ENCODE data around the gene HECTD2. TPM values are rescaled to one million over a fixed set of nuclear protein-coding genes. Genes with fewer than 3 reads are reported as not detected.

HECTD2 gene
- polyA plus RNA-seq, 3 donors = 0.12 TPM; not detected in 2

DNA sequence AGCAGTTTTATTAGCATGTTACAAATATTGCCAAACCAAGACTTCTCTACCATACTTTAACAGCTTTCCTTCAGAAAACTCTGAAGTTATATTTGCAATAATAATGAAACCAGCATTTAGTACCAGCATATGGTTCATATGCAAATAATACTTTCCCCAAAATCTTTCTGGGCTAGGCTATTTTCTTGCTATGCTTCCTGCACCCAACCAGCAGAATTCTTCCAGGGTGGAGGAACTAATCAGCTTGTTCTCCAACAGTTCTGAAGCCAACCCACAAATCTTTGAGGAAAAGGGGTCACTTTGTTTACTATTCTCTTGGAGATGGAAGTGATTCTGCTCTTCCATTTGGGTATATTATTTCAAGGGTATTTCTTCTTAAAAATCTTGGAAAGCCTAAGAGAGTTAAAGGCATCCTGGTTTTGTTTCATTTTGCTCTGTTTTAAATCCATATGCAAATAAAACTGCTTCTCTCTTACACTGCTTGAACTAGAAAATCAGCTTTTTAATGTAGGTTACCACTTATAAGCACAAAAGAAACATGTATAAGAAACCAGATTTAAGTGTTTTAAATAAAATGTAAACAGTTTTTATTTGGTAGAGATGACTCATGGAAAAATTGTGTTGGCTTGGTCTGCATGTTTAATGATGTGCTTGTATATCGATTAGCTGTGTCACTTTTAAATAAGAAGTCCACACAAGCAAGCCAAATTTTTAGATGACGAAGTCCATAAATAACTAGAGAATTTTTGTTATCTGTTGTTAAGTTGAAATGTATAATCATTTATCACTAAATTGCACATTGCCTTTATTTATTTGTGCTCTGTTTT is 103.7 kb downstream of the HECTD2 start:
- Histone ChIP-seq H3K4me1 (ENCODE audit: control insufficient read depth in 1 of 2, insufficient read depth in 2 of 2, low read length in 2 of 2) (no peaks in the 10 kb centered on the region), H3K4me3 (replicated peaks in 1 of 3; ENCODE audit: low read depth in 2 of 3, low read length in 3 of 3) (no peak overlapping the region), H3K9ac (ENCODE audit: insufficient read depth, low read length, poor library complexity, severe bottlenecking) (no peak overlapping the region), H4K20me1 (ENCODE audit: insufficient read depth, low read length) (no peaks in the 10 kb centered on the region), H3K9me3 (replicated peaks in 1 of 2; ENCODE audit: control insufficient read depth in 1 of 2, insufficient read depth in 1 of 2, low read length in 2 of 2) (no peaks in the 10 kb centered on the region), H3K79me2 (ENCODE audit: insufficient read depth, low read length) (no peaks in the 10 kb centered on the region), H3K4me2 (replicated peaks; ENCODE audit: extremely low read depth, low read length, poor library complexity, severe bottlenecking) (no peak overlapping the region), H2AFZ (ENCODE audit: insufficient read depth, low read depth, low read length, poor library complexity, severe bottlenecking) (no peak overlapping the region), H3K36me3 (replicated peaks in 1 of 2; ENCODE audit: control insufficient read depth in 1 of 2, insufficient read depth in 2 of 2, low read length in 2 of 2) (no peaks in the 10 kb centered on the region), H3K27me3 (ENCODE audit: control insufficient read depth in 2 of 2, insufficient read depth in 2 of 2, low read length in 2 of 2) (no peaks in the 10 kb centered on the region), H3K27ac (ENCODE audit: low read depth in 1 of 2, low read length in 2 of 2) (no peak overlapping the region)
- intact Hi-C loops (cut with micrococcal nuclease) = no loop called here
- no peak for DNase-seq
- TF ChIP-seq, protein P1, sequence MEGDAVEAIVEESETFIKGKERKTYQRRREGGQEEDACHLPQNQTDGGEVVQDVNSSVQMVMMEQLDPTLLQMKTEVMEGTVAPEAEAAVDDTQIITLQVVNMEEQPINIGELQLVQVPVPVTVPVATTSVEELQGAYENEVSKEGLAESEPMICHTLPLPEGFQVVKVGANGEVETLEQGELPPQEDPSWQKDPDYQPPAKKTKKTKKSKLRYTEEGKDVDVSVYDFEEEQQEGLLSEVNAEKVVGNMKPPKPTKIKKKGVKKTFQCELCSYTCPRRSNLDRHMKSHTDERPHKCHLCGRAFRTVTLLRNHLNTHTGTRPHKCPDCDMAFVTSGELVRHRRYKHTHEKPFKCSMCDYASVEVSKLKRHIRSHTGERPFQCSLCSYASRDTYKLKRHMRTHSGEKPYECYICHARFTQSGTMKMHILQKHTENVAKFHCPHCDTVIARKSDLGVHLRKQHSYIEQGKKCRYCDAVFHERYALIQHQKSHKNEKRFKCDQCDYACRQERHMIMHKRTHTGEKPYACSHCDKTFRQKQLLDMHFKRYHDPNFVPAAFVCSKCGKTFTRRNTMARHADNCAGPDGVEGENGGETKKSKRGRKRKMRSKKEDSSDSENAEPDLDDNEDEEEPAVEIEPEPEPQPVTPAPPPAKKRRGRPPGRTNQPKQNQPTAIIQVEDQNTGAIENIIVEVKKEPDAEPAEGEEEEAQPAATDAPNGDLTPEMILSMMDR (IDR thresholded peaks at IDR 0.05) = no peak
- no peak overlapping the region for H3K27ac Mint-ChIP-seq
- H3K27me3 Mint-ChIP-seq (ENCODE audit: low read depth in 3 of 3) = peaks cover 0 to 3% (median 0%) of the 10 kb centered on the region in 3 donors
- no peaks in the 10 kb centered on the region for H3K36me3 Mint-ChIP-seq
- WGBS (ENCODE audit: insufficient coverage) = no CpG with 5 or more reads among the region's 2 CpGs
- peaks cover 0 to 6% (median 2%) of the 10 kb centered on the region in 7 donors for H3K9me3 Mint-ChIP-seq
- H3K4me1 Mint-ChIP-seq = no peaks in the 10 kb centered on the region
- H3K4me3 Mint-ChIP-seq = no peak overlapping the region

DNA sequence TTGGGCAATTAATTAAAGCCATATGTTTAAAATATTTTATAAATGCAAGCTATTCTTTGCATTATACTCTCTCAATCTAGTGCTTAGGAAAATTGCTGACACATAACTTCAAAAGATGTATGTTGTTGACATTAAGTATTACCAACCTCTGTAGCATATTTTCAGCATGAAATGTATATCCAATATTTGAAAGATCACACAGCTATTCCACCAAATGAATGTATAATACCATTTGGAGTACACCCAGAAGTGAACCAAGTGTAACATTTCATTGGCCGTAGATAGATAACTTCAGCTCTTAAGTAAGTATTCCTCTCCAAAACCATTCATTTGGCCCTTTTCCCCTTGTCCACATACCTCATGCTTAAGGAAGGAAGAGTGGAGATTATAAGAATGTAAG is 104.6 kb downstream of the HECTD2 start:
- Histone ChIP-seq H3K79me2 (ENCODE audit: insufficient read depth, low read length) (no peaks in the 10 kb centered on the region), H3K36me3 (replicated peaks in 1 of 2; ENCODE audit: control insufficient read depth in 1 of 2, insufficient read depth in 2 of 2, low read length in 2 of 2) (no peaks in the 10 kb centered on the region), H3K4me2 (replicated peaks; ENCODE audit: extremely low read depth, low read length, poor library complexity, severe bottlenecking) (no peak overlapping the region), H3K27me3 (ENCODE audit: control insufficient read depth in 2 of 2, insufficient read depth in 2 of 2, low read length in 2 of 2) (no peaks in the 10 kb centered on the region), H4K20me1 (ENCODE audit: insufficient read depth, low read length) (no peaks in the 10 kb centered on the region), H3K27ac (ENCODE audit: low read depth in 1 of 2, low read length in 2 of 2) (no peak overlapping the region), H3K9ac (ENCODE audit: insufficient read depth, low read length, poor library complexity, severe bottlenecking) (no peak overlapping the region), H3K4me1 (ENCODE audit: control insufficient read depth in 1 of 2, insufficient read depth in 2 of 2, low read length in 2 of 2) (no peaks in the 10 kb centered on the region), H3K9me3 (replicated peaks in 1 of 2; ENCODE audit: control insufficient read depth in 1 of 2, insufficient read depth in 1 of 2, low read length in 2 of 2) (no peaks in the 10 kb centered on the region), H3K4me3 (replicated peaks in 1 of 3; ENCODE audit: low read depth in 2 of 3, low read length in 3 of 3) (no peak overlapping the region), H2AFZ (ENCODE audit: insufficient read depth, low read depth, low read length, poor library complexity, severe bottlenecking) (no peak overlapping the region)
- H3K36me3 Mint-ChIP-seq = no peaks in the 10 kb centered on the region
- intact Hi-C loops (cut with micrococcal nuclease) = no loop called here
- H3K27ac Mint-ChIP-seq = no peak overlapping the region
- no CpG with 5 or more reads among the region's 1 CpG for WGBS (ENCODE audit: insufficient coverage)
- H3K9me3 Mint-ChIP-seq = peaks cover 0 to 7% (median 3%) of the 10 kb centered on the region in 7 donors
- TF ChIP-seq, protein P1 (IDR thresholded peaks at IDR 0.05) = no peak
- no peak overlapping the region for H3K4me3 Mint-ChIP-seq
- no peaks in the 10 kb centered on the region for H3K4me1 Mint-ChIP-seq
- no peaks in the 10 kb centered on the region for H3K27me3 Mint-ChIP-seq (ENCODE audit: low read depth in 3 of 3)
- no peak for DNase-seq
